Measurements from ENCODE around the gene CBLN4.

Gene CBLN4

DNA sequence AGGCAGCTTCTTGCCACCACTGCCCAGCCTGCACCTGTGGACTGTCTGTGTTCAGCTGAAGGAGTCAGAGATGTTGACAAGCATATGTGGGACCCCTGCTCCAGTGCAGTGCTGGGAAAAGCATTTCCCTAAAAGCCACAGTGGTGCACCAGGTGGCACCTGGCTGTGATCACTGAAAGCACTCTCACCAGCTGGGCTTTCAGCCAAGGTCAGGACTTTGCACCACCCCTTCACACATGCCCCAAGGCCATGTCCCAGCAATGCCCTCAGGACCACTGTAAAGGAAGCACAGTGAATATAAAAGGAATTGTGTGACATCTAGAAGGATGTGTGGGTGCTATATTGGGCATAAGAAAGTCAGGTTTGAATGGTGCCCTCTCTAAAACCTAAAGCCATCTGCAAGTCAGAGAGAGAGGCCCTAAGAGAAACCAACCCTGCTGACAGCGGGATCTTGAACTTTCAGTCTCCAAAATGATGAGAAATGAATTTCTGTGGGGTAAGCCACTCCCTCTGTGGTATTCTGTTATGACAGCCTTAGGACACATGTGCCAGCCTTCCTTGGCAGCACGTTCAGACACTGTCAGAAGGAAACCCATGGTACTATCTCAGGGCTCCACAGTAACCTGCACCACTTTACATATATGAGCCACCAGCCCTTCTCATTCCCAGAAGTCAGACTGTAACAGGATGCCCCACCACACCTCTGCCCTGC lies 30.7 kb downstream of the CBLN4 start:
- TF ChIP-seq, protein P1, sequence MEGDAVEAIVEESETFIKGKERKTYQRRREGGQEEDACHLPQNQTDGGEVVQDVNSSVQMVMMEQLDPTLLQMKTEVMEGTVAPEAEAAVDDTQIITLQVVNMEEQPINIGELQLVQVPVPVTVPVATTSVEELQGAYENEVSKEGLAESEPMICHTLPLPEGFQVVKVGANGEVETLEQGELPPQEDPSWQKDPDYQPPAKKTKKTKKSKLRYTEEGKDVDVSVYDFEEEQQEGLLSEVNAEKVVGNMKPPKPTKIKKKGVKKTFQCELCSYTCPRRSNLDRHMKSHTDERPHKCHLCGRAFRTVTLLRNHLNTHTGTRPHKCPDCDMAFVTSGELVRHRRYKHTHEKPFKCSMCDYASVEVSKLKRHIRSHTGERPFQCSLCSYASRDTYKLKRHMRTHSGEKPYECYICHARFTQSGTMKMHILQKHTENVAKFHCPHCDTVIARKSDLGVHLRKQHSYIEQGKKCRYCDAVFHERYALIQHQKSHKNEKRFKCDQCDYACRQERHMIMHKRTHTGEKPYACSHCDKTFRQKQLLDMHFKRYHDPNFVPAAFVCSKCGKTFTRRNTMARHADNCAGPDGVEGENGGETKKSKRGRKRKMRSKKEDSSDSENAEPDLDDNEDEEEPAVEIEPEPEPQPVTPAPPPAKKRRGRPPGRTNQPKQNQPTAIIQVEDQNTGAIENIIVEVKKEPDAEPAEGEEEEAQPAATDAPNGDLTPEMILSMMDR (IDR thresholded peaks at IDR 0.05), result no peak

DNA sequence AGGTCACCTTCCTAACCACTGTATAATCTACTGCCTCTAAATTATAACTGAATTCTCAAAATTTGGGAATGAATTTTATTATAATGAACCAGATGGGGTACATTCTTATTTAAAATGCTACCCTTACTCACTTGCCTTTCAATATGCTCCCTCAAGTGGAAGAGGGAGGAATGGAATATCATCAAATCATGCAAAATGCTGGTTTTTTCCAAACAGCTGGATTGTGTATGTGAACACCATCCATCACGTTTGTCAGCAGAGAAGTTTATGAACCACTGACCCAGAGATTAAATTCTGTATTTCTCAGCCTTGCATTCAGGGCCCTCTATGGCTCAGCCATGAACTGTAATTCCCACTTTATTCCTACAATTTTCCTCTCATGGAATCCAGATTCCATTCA lies 40.5 kb downstream of the CBLN4 start:
- TF ChIP-seq, protein P1 (IDR thresholded peaks at IDR 0.05), result no peak

- TF ChIP-seq, protein P1 (IDR thresholded peaks at IDR 0.05), result no peak
Observed at GRCh38 chr20:55961376-55962330, 43.7 kb downstream of the CBLN4 start.

- TF ChIP-seq, protein P1 (IDR thresholded peaks at IDR 0.05), result no peak
Observed at GRCh38 chr20:55953201-55953600, 52.1 kb downstream of the CBLN4 start.

DNA sequence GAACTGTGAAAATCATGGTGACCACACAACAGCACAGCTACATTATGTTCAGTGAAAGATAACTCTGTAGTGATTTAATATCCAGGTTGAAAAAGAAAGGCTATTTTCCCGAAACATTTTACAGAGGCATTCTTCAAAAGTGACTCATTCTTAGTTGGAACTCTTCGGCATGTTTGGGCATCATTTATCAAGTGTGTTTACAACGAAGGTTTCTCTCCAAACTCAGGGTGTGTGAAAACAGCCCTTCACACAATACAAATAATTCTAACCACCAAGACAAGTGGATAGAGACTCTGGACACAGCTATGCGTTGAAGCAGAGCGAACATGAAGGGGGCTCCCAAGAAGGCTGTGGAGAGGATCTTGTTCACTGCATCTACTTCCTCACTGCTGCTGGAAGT lies 57.6 kb downstream of the CBLN4 start:
- TF ChIP-seq, protein P1 (IDR thresholded peaks at IDR 0.05), result no peak

Data from LNCAP (cell line).